Astrocyte of the spinal cord (primary cell): Measurements from ENCODE around the gene NIPSNAP3A.

Experiments
- DNase-seq: peaks from one replicate; pipeline ENCODE4 v3.0.0; 2011; ENCODE audit warnings: low read depth, low spot score
- H3K4me3 ChIP-seq: 2 replicates; pipeline ENCODE4 v1.5.1; 2011; ENCODE audit warnings: low read depth, mild to moderate bottlenecking, low read length, moderate library complexity
- CTCF ChIP-seq: IDR thresholded peaks from 2 replicates; pipeline ENCODE4 v1.5.1; 2012; ENCODE audit warnings: low read depth, mild to moderate bottlenecking, low read length, inconsistent platforms
- in situ Hi-C: cut with HindIII; loops from 2 replicates; pipeline ENCODE4 v1.10.0; 2017; ENCODE audit warnings: low sequenced_read_pairs

NIPSNAP3A gene

GRCh38 chr9:104743376-104743985 is 4.0 kb upstream of the NIPSNAP3A start:
- no peak overlapping the region for H3K4me3 ChIP-seq
- in situ Hi-C loops: no loop called here
- DNase-seq: peak; percentile 70
- peak; percentile 63 for TF ChIP-seq CTCF

DNA sequence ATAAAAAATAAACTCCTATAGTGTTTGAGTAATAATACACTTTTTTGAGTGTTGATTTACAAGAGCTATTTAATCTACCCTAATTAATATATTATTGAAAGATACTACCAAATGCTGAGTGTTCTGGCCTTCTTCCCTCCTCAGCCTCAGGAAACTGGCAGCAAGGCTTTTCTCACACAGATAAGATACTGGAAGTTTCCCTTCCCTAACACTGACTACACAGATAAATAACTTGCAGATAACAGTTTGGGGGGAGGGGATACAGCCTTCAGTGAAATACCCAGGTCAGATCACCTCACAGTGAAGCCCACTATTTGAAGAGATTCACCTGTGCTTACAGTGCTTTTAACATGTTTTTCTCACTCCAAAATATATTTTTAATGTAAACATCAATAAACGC is 1.6 kb upstream of the NIPSNAP3A start:
- no peak for DNase-seq
- no peak for TF ChIP-seq CTCF
- in situ Hi-C loops: no loop called here
- H3K4me3 ChIP-seq: no peak overlapping the region

DNA sequence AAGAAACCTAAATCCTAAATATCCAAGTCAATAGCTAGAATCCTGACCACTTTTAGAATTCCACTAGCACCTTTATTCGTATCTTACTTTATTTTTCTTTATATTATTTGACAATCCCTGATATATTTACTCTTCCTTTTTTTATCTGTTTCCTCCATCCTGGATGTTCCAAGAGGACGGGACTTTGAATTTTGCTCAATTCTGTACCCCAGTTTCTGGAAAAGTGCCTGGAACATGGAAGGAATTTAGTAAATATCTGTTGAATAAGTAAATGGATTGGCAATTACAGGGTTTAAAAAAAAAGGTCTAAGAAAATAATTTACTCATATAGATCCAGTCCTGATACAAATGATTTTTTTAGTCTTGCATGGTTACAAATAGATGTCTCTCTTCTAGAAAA is 1.2 kb upstream of the NIPSNAP3A start:
- in situ Hi-C loops: no loop called here
- H3K4me3 ChIP-seq: no peak overlapping the region
- DNase-seq: no peak
- TF ChIP-seq CTCF: no peak

DNA sequence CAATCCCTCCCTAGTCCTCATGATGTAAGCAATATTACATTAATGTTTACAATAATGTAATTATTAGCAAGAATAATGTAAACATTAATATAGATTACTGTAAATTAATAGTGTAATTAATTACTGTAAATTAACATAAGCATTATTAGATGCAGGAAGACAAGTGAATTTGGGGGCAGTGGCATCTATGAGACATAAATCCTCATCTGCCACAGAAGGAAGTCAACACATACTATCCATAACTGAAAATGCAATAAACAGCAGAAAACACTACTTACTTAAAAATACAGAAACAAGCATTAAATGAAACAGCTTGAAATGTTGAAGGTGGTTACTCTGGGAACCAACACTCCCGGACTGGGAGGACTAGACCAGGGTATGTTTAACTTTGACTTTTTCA is 685 bp upstream of the NIPSNAP3A start:
- peak overlapping the region; percentile 86 for H3K4me3 ChIP-seq
- DNase-seq: no peak
- no peak for TF ChIP-seq CTCF
- in situ Hi-C loops: no loop called here

GRCh38 chr9:104747245-104747564 is 278 bp upstream of the NIPSNAP3A start:
- peak overlapping the region; percentile 86 for H3K4me3 ChIP-seq
- DNase-seq: no peak
- in situ Hi-C loops: no loop called here
- TF ChIP-seq CTCF: no peak

GRCh38 chr9:104748359-104749031 is 1.0 kb downstream of the NIPSNAP3A start:
- DNase-seq: peak; percentile 51
- no peak for TF ChIP-seq CTCF
- in situ Hi-C loops: no loop called here
- peak overlapping the region; percentile 86 for H3K4me3 ChIP-seq
